ENCODE results near the gene RETREG2.

The RETREG2 gene

GRCh38 chr2:219177552-219178376 is at the start of gene RETREG2:
TSS of gene RETREG2 (plus strand) at chr2:219178275. CDS start at chr2:219178353, 78 bp downstream.
- peak; percentile 95 for FAIRE-seq
- peak; percentile 96 for DNase-seq (ENCODE audit: insufficient read length, low spot score)

- FAIRE-seq (no peak), DNase-seq (ENCODE audit: insufficient read length, low spot score) (no peak)
Observed at GRCh38 chr2:219128396-219128795, 49.7 kb upstream of the RETREG2 start.

GRCh38 chr2:219129589-219129988 is 48.5 kb upstream of the RETREG2 start:
- no peak for FAIRE-seq
- DNase-seq (ENCODE audit: insufficient read length, low spot score), result no peak

- DNase-seq (ENCODE audit: insufficient read length, low spot score), result no peak
- no peak for FAIRE-seq
Observed at GRCh38 chr2:219131327-219131726, 46.7 kb upstream of the RETREG2 start.

GRCh38 chr2:219131744-219132143 is 46.3 kb upstream of the RETREG2 start:
- DNase-seq (ENCODE audit: insufficient read length, low spot score) (no peak), FAIRE-seq (no peak)

- DNase-seq (ENCODE audit: insufficient read length, low spot score) (no peak), FAIRE-seq (no peak)
Observed at GRCh38 chr2:219133976-219134375, 44.1 kb upstream of the RETREG2 start.

GRCh38 chr2:219140722-219141121 is 37.4 kb upstream of the RETREG2 start:
- DNase-seq (ENCODE audit: insufficient read length, low spot score), result no peak
- no peak for FAIRE-seq

GRCh38 chr2:219142329-219142728 is 35.7 kb upstream of the RETREG2 start:
- no peak for FAIRE-seq

GRCh38 chr2:219149667-219150066 is 28.4 kb upstream of the RETREG2 start:
- DNase-seq (ENCODE audit: insufficient read length, low spot score) (no peak), FAIRE-seq (no peak)

More at GRCh38 chr2:219142329-219142728, 35.7 kb upstream of the RETREG2 start:
- peak; percentile 36 for DNase-seq (ENCODE audit: insufficient read length, low spot score)

GRCh38 chr2:219155054-219155644 is 22.9 kb upstream of the RETREG2 start:
- peak; percentile 49 for DNase-seq (ENCODE audit: insufficient read length, low spot score)
- no peak for FAIRE-seq

- FAIRE-seq (no peak), DNase-seq (ENCODE audit: insufficient read length, low spot score) (no peak)
Observed at GRCh38 chr2:219157396-219157795, 20.7 kb upstream of the RETREG2 start.

- DNase-seq (ENCODE audit: insufficient read length, low spot score) (no peak), FAIRE-seq (no peak)
Observed at GRCh38 chr2:219158025-219158424, 20.1 kb upstream of the RETREG2 start.

GRCh38 chr2:219158586-219158985 is 19.5 kb upstream of the RETREG2 start:
- DNase-seq (ENCODE audit: insufficient read length, low spot score) (no peak), FAIRE-seq (no peak)

GRCh38 chr2:219159771-219160185 is 18.3 kb upstream of the RETREG2 start:
- DNase-seq (ENCODE audit: insufficient read length, low spot score) (no peak), FAIRE-seq (no peak)

- no peak for FAIRE-seq
- peak; percentile 91 for DNase-seq (ENCODE audit: insufficient read length, low spot score)
Observed at GRCh38 chr2:219160186-219161017, 17.7 kb upstream of the RETREG2 start, which contains the start of gene NHEJ1. TSS of gene NHEJ1 (minus strand) at chr2:219160815. CDS start at chr2:219158362, 2,453 bp downstream.

GRCh38 chr2:219161097-219161496 is 17.0 kb upstream of the RETREG2 start:
- DNase-seq (ENCODE audit: insufficient read length, low spot score) (no peak), FAIRE-seq (no peak)

- DNase-seq (ENCODE audit: insufficient read length, low spot score) (no peak), FAIRE-seq (no peak)
Observed at GRCh38 chr2:219163156-219163555, 14.9 kb upstream of the RETREG2 start.

- no peak for DNase-seq (ENCODE audit: insufficient read length, low spot score)
- no peak for FAIRE-seq
Observed at GRCh38 chr2:219165058-219165911, 12.8 kb upstream of the RETREG2 start.

GRCh38 chr2:219167997-219168396 is 10.1 kb upstream of the RETREG2 start:
- DNase-seq (ENCODE audit: insufficient read length, low spot score), result no peak
- no peak for FAIRE-seq

- no peak for DNase-seq (ENCODE audit: insufficient read length, low spot score)
- FAIRE-seq, result no peak
Observed at GRCh38 chr2:219168526-219168925, 9.5 kb upstream of the RETREG2 start.

Measured in HTR-8/SVneo (cell line).